Ascending aorta (tissue), 2 donors: ENCODE measurements around the gene LRP5. TPM values are rescaled to one million over a fixed set of nuclear protein-coding genes. Genes with fewer than 3 reads are reported as not detected.

ENCODE experiments used
- DNase-seq, 2 donors: peaks; one replicate each; pipeline ENCODE4 v3.0.0-alpha.2; 2019; ENCODE audit warnings: low spot score in 2 of 2
- H3K27ac ChIP-seq, 2 donors: fragments of 200-600 bp; sonication (generic); one replicate each; pipeline ENCODE4 v1.5.1; 2016 to 2017; ENCODE audit warnings: mild to moderate bottlenecking in 1 of 2
- H3K27me3 ChIP-seq: fragments of 200-600 bp; sonication (generic); one replicate; pipeline ENCODE4 v1.5.1; 2017
- H3K36me3 ChIP-seq, 2 donors: fragments of 200-600 bp; sonication (generic); one replicate each; pipeline ENCODE4 v1.5.1; 2016
- H3K4me1 ChIP-seq, 2 donors: fragments of 200-600 bp; sonication (generic); one replicate each; pipeline ENCODE4 v1.5.1; 2016 to 2017; ENCODE audit warnings: mild to moderate bottlenecking in 1 of 2
- H3K4me3 ChIP-seq, 2 donors: fragments of 200-600 bp; sonication (generic); one replicate each; pipeline ENCODE4 v1.5.1; 2016 to 2017; ENCODE audit warnings: mild to moderate bottlenecking in 1 of 2
- H3K9me3 ChIP-seq, 2 donors: fragments of 200-600 bp; sonication (generic); one replicate each; pipeline ENCODE4 v1.5.1; 2016
- CTCF ChIP-seq, 3 experiments: fragments of 200-600 bp in 2 of 3; fragments of 450-650 bp in 1 of 3; sonication (generic) in 2 of 3; IDR thresholded peaks; one replicate each; pipeline ENCODE4 v1.5.1; 2016 to 2019; ENCODE audit warnings: antibody characterized with exemption in 3 of 3, mild to moderate bottlenecking in 1 of 3, moderate library complexity in 1 of 3
- intact Hi-C: fragments of 100-400 bp; cut with DNase I; formaldehyde crosslinking; loops from one replicate; pipeline ENCODE4 v1.15.1; 2023
- total RNA-seq: library from RNA; depleted of rRNA; stranded (reverse); fragments of >200 nt; gene quantifications from one replicate; pipeline ENCODE4 v1.1.0, GENCODE V29; 2016

The LRP5 gene
- total RNA-seq, 1 donor from 2014 or later = 130 TPM

GRCh38 chr11:68495220-68495729, 182.9 kb downstream of the LRP5 start:
- no peak overlapping the region for H3K4me3 ChIP-seq
- no peak for TF ChIP-seq CTCF (IDR thresholded peaks at IDR 0.05)
- no peak overlapping the region for H3K27ac ChIP-seq
- no peaks in the 10 kb centered on the region for H3K36me3 ChIP-seq
- H3K9me3 ChIP-seq = no peaks in the 10 kb centered on the region
- H3K4me1 ChIP-seq = peaks cover 8 to 24% of the 10 kb centered on the region in 2 donors
- no peaks in the 10 kb centered on the region for H3K27me3 ChIP-seq
- intact Hi-C loops = no loop called here
- no peak for DNase-seq

DNA sequence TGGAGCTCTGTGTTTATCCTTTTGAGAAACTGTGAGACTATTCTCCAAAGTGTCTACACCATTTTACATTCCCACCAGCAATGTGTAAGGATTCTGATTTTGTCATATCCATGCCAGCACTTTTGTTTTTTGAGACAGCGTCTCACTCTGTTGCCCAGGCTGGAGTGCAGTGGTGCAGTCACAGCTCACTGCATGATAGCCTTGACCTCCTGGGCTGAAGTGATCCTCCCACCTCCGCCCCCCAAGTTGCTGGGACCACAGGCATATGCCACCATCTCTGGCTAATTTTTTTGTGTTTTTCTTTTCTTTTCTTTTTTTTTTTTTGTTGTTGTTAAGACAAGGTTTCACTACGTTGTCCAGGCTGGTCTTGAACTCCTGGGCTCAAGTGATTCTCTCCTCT, 183.5 kb downstream of the LRP5 start:
- Histone ChIP-seq H3K36me3 (no peaks in the 10 kb centered on the region), H3K4me1 (peaks cover 8 to 27% of the 10 kb centered on the region in 2 donors), H3K27me3 (no peaks in the 10 kb centered on the region), H3K4me3 (no peak overlapping the region), H3K9me3 (no peaks in the 10 kb centered on the region), H3K27ac (no peak overlapping the region)
- TF ChIP-seq CTCF (IDR thresholded peaks at IDR 0.05) = no peak
- intact Hi-C loops = no loop called here
- DNase-seq = no peak

GRCh38 chr11:68497761-68498160, 185.4 kb downstream of the LRP5 start:
- no peaks in the 10 kb centered on the region for H3K27me3 ChIP-seq
- peaks cover 8 to 30% of the 10 kb centered on the region in 2 donors for H3K4me1 ChIP-seq
- DNase-seq = no peak

GRCh38 chr11:68498321-68498720, 185.9 kb downstream of the LRP5 start:
- no peak overlapping the region for H3K4me3 ChIP-seq
- H3K36me3 ChIP-seq = no peaks in the 10 kb centered on the region
- no peak overlapping the region for H3K27ac ChIP-seq
- H3K4me1 ChIP-seq = peaks cover 8 to 34% of the 10 kb centered on the region in 2 donors
- H3K27me3 ChIP-seq = no peaks in the 10 kb centered on the region
- TF ChIP-seq CTCF (IDR thresholded peaks at IDR 0.05) = no peak
- DNase-seq = no peak
- intact Hi-C loops = no loop called here
- H3K9me3 ChIP-seq = no peaks in the 10 kb centered on the region

More at GRCh38 chr11:68497761-68498160, 185.4 kb downstream of the LRP5 start:
- intact Hi-C loops = no loop called here
- TF ChIP-seq CTCF (IDR thresholded peaks at IDR 0.05) = no peak
- Histone ChIP-seq H3K27ac (no peak overlapping the region), H3K9me3 (no peaks in the 10 kb centered on the region), H3K4me3 (no peak overlapping the region), H3K36me3 (no peaks in the 10 kb centered on the region)

Other genes starting within 250 kb of the LRP5 start
- gene CHKA, start 191.2 kb upstream of the LRP5 start, total RNA-seq = 10.1 TPM
- 82.0 TPM for gene KMT5B, start 99.3 kb upstream of the LRP5 start, total RNA-seq
- gene C11orf24, start 40.6 kb upstream of the LRP5 start, total RNA-seq = 123 TPM
- 94.7 TPM for gene PPP6R3, start 148.2 kb downstream of the LRP5 start, total RNA-seq